ENCODE measurements around the gene PRORP. TPM values are rescaled to one million over a fixed set of nuclear protein-coding genes. Genes with fewer than 3 reads are reported as not detected.

Gene PRORP
- total and polyA plus RNA-seq, 2 experiments from 2014 or later: 28.8 to 50.4 TPM

DNA sequence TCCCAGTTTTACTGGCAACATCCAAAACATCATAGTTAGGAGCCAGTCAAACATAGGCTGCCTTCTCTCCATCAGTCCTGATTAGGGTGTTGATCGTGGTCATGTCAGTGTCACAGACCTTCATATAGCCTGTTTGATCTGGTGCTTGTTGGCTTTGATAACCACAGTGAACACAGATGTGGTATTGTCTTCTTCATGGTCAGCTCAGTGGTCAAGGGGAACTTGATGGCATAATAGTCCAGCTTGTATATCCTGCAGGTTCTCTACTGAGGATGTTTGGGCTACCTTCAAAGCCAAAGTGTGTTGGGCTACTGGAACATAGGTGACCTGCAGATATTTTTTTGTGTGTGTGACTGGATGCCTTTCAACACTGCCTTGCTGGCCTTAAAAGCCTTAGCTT lies 21.7 kb downstream of the PRORP start:
- Mint-ChIP-seq H3K36me3 (ENCODE audit: low read depth) (peaks cover 8% of the 10 kb centered on the region), H3K27ac (no peak overlapping the region), H3K27me3 (ENCODE audit: insufficient read depth, low read depth, poor library complexity) (peaks cover 1% of the 10 kb centered on the region), H3K9me3 (no peaks in the 10 kb centered on the region), H3K4me1 (peaks cover 2% of the 10 kb centered on the region; the same call in 2 of the 3 replicates), H3K4me3 (no peak overlapping the region)
- ATAC-seq (no peak), DNase-seq (ENCODE audit: low spot score) (no peak)
- H4K20me1 ChIP-seq (replicated peaks; ENCODE audit: insufficient read depth): no peaks in the 10 kb centered on the region; the same call in 1 of the 2 replicates
- H3K27ac ChIP-seq (ENCODE audit: low read depth): no peak overlapping the region
- H3F3A ChIP-seq (replicated peaks; ENCODE audit: low read depth): 0 out of 2 replicates have a peak, but pooled peaks cover 4% of the 10 kb centered on the region
- no peaks in the 10 kb centered on the region for H3K27me3 ChIP-seq (ENCODE audit: insufficient read depth)
- no peak overlapping the region for H2AFZ ChIP-seq
- no peaks in the 10 kb centered on the region for H3K36me3 ChIP-seq (ENCODE audit: insufficient read depth)
- no peak overlapping the region for H3K4me3 ChIP-seq
- H3K9me2 ChIP-seq (ENCODE audit: insufficient read depth): no peaks in the 10 kb centered on the region
- peaks cover 24% of the 10 kb centered on the region for H3K79me2 ChIP-seq (replicated peaks; ENCODE audit: insufficient read depth)
- TF ChIP-seq, protein P1, sequence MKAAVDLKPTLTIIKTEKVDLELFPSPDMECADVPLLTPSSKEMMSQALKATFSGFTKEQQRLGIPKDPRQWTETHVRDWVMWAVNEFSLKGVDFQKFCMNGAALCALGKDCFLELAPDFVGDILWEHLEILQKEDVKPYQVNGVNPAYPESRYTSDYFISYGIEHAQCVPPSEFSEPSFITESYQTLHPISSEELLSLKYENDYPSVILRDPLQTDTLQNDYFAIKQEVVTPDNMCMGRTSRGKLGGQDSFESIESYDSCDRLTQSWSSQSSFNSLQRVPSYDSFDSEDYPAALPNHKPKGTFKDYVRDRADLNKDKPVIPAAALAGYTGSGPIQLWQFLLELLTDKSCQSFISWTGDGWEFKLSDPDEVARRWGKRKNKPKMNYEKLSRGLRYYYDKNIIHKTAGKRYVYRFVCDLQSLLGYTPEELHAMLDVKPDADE (IDR thresholded peaks at IDR 0.05): no peak
- TF ChIP-seq ZNF331 (CRISPR knock-in tag; IDR thresholded peaks at IDR 0.05; ENCODE audit: low read depth) (no peak), STAT1 (IDR thresholded peaks at IDR 0.05; ENCODE audit: unreplicated experiment) (no peak)
- TF ChIP-seq, protein P2, sequence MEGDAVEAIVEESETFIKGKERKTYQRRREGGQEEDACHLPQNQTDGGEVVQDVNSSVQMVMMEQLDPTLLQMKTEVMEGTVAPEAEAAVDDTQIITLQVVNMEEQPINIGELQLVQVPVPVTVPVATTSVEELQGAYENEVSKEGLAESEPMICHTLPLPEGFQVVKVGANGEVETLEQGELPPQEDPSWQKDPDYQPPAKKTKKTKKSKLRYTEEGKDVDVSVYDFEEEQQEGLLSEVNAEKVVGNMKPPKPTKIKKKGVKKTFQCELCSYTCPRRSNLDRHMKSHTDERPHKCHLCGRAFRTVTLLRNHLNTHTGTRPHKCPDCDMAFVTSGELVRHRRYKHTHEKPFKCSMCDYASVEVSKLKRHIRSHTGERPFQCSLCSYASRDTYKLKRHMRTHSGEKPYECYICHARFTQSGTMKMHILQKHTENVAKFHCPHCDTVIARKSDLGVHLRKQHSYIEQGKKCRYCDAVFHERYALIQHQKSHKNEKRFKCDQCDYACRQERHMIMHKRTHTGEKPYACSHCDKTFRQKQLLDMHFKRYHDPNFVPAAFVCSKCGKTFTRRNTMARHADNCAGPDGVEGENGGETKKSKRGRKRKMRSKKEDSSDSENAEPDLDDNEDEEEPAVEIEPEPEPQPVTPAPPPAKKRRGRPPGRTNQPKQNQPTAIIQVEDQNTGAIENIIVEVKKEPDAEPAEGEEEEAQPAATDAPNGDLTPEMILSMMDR (conservative IDR thresholded peaks at IDR 0.05; ENCODE audit: low read depth in 2 of 2): no peak
- no peaks in the 10 kb centered on the region for H3K4me1 ChIP-seq (ENCODE audit: insufficient read depth)
- no peak overlapping the region for H3K4me2 ChIP-seq

DNA sequence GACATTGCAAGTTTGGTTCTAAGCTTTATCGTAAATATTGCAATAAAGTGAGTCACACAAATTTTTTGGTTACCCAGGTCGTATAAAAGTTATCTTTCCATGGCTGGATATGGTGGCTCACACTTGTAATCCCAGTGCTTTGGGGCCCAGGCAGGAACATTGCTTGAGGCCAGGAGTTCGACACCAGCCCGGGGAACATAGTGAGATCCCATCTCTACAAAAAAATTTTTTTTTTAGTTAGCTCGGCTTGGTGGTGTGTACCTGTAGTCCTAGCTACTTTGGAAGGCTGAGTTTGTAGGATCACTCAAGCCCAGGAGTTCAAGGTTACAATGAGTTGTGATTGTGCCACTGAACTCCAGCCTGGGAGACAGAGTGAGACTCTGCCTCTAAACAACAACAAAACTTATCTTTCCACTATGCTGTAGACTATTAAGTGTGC lies 24.4 kb downstream of the PRORP start:
- Histone ChIP-seq H3F3A (replicated peaks; ENCODE audit: low read depth) (no peaks in the 10 kb centered on the region), H3K27ac (ENCODE audit: low read depth) (no peak overlapping the region), H4K20me1 (replicated peaks; ENCODE audit: insufficient read depth) (peaks cover 7% of the 10 kb centered on the region), H3K36me3 (ENCODE audit: insufficient read depth) (no peaks in the 10 kb centered on the region), H3K4me1 (ENCODE audit: insufficient read depth) (no peaks in the 10 kb centered on the region), H3K27me3 (ENCODE audit: insufficient read depth) (no peaks in the 10 kb centered on the region), H2AFZ (no peak overlapping the region), H3K79me2 (replicated peaks; ENCODE audit: insufficient read depth) (peaks cover 17% of the 10 kb centered on the region), H3K4me3 (no peak overlapping the region), H3K9me2 (ENCODE audit: insufficient read depth) (no peaks in the 10 kb centered on the region; the same call in 1 of the 2 replicates), H3K4me2 (no peak overlapping the region)
- peaks cover 6% of the 10 kb centered on the region for H3K9me3 Mint-ChIP-seq
- no peak overlapping the region for H3K4me3 Mint-ChIP-seq
- DNase-seq (ENCODE audit: low spot score): no peak
- peaks cover 2% of the 10 kb centered on the region for H3K27me3 Mint-ChIP-seq (ENCODE audit: insufficient read depth, low read depth, poor library complexity)
- ATAC-seq: no peak
- H3K4me1 Mint-ChIP-seq: no peaks in the 10 kb centered on the region
- H3K27ac Mint-ChIP-seq: no peak overlapping the region
- peaks cover 21% of the 10 kb centered on the region for H3K36me3 Mint-ChIP-seq (ENCODE audit: low read depth)
- TF ChIP-seq, protein P3, sequence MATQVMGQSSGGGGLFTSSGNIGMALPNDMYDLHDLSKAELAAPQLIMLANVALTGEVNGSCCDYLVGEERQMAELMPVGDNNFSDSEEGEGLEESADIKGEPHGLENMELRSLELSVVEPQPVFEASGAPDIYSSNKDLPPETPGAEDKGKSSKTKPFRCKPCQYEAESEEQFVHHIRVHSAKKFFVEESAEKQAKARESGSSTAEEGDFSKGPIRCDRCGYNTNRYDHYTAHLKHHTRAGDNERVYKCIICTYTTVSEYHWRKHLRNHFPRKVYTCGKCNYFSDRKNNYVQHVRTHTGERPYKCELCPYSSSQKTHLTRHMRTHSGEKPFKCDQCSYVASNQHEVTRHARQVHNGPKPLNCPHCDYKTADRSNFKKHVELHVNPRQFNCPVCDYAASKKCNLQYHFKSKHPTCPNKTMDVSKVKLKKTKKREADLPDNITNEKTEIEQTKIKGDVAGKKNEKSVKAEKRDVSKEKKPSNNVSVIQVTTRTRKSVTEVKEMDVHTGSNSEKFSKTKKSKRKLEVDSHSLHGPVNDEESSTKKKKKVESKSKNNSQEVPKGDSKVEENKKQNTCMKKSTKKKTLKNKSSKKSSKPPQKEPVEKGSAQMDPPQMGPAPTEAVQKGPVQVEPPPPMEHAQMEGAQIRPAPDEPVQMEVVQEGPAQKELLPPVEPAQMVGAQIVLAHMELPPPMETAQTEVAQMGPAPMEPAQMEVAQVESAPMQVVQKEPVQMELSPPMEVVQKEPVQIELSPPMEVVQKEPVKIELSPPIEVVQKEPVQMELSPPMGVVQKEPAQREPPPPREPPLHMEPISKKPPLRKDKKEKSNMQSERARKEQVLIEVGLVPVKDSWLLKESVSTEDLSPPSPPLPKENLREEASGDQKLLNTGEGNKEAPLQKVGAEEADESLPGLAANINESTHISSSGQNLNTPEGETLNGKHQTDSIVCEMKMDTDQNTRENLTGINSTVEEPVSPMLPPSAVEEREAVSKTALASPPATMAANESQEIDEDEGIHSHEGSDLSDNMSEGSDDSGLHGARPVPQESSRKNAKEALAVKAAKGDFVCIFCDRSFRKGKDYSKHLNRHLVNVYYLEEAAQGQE (IDR thresholded peaks at IDR 0.05; ENCODE audit: unreplicated experiment): no peak
- TF ChIP-seq POLR2AphosphoS5 (IDR thresholded peaks at IDR 0.05; ENCODE audit: low read depth) (no peak), EZH2phosphoT487 (IDR thresholded peaks at IDR 0.05; ENCODE audit: unreplicated experiment) (no peak), ZNF331 (CRISPR knock-in tag; IDR thresholded peaks at IDR 0.05; ENCODE audit: low read depth) (no peak), EZH2 (IDR thresholded peaks at IDR 0.05; ENCODE audit: low read depth, unreplicated experiment) (no peak), STAT1 (IDR thresholded peaks at IDR 0.05; ENCODE audit: unreplicated experiment) (no peak)
- TF ChIP-seq, protein P2 (conservative IDR thresholded peaks at IDR 0.05; ENCODE audit: low read depth in 2 of 2): no peak
